H1 (cell line): ENCODE results near the gene FREM2.

Experiments used
- BRCA1 ChIP-seq: IDR thresholded peaks from 2 replicates; pipeline ENCODE4 v1.6.1; 2012; ENCODE audit warnings: low read depth, low read length, improper control_type of control experiment
- CREB1 ChIP-seq: IDR thresholded peaks from 2 replicates; pipeline ENCODE4 v1.6.1; 2012; ENCODE audit warnings: inconsistent platforms
- EZH2 ChIP-seq: fragments of 200-600 bp; sonication (generic); IDR thresholded peaks from 2 replicates; pipeline ENCODE4 v1.7.1; 2012; ENCODE audit warnings: low read depth, mild to moderate bottlenecking, moderate library complexity, low read length, inconsistent platforms; ENCODE audit not compliant: severe bottlenecking
- NRF1 ChIP-seq: IDR thresholded peaks from 2 replicates; pipeline ENCODE4 v1.6.1; 2011; ENCODE audit warnings: mild to moderate bottlenecking, low read depth, low read length, improper control_type of control experiment
- POLR2A ChIP-seq, 2 experiments: IDR thresholded peaks; 1 replicate in 1 of 2; 2 replicates in 1 of 2; pipeline ENCODE4 v1.6.1; 2011; ENCODE audit warnings: low read depth in 2 of 2, low read length in 2 of 2, mild to moderate bottlenecking in 2 of 2; ENCODE audit errors: control extremely low read depth in 1 of 2
- RNF2 ChIP-seq: fragments of 200-900, 300-1000 bp; sonication (generic); IDR thresholded peaks from 2 replicates; pipeline ENCODE4 v1.7.1; 2016; ENCODE audit warnings: borderline replicate concordance, low read depth, mild to moderate bottlenecking, antibody characterized with exemption, low read length; ENCODE audit not compliant: poor library complexity, severe bottlenecking; ENCODE audit errors: missing control alignments
- TAF1 ChIP-seq: IDR thresholded peaks from 2 replicates; pipeline ENCODE4 v1.6.1; 2011; ENCODE audit warnings: mild to moderate bottlenecking, low read depth, low read length
- TF ChIP-seq, protein P1 (sequence below), 3 experiments: IDR thresholded peaks; 1 replicate in 2 of 3; 2 replicates in 1 of 3; pipeline versions ENCODE4 v1.5.1 to v1.6.1; 2011; ENCODE audit warnings: low read length in 3 of 3, mild to moderate bottlenecking in 3 of 3, inconsistent platforms in 2 of 3, low read depth in 1 of 3, moderate library complexity in 1 of 3; ENCODE audit not compliant: insufficient read depth in 1 of 3; ENCODE audit errors: control extremely low read depth in 1 of 3

GRCh38 chr13:38766799-38767198 is 79.9 kb downstream of the FREM2 start:
- TF ChIP-seq, protein P1, sequence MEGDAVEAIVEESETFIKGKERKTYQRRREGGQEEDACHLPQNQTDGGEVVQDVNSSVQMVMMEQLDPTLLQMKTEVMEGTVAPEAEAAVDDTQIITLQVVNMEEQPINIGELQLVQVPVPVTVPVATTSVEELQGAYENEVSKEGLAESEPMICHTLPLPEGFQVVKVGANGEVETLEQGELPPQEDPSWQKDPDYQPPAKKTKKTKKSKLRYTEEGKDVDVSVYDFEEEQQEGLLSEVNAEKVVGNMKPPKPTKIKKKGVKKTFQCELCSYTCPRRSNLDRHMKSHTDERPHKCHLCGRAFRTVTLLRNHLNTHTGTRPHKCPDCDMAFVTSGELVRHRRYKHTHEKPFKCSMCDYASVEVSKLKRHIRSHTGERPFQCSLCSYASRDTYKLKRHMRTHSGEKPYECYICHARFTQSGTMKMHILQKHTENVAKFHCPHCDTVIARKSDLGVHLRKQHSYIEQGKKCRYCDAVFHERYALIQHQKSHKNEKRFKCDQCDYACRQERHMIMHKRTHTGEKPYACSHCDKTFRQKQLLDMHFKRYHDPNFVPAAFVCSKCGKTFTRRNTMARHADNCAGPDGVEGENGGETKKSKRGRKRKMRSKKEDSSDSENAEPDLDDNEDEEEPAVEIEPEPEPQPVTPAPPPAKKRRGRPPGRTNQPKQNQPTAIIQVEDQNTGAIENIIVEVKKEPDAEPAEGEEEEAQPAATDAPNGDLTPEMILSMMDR (IDR thresholded peaks at IDR 0.05; ENCODE audit: control extremely low read depth in 1 of 3, insufficient read depth in 1 of 3, low read depth in 1 of 3, low read length in 3 of 3) = no peak
- no peak for TF ChIP-seq POLR2A (IDR thresholded peaks at IDR 0.05; ENCODE audit: control extremely low read depth in 1 of 2, low read depth in 2 of 2, low read length in 2 of 2)
- no peak for TF ChIP-seq EZH2
- no peak for TF ChIP-seq TAF1
- TF ChIP-seq RNF2 = no peak
- no peak for TF ChIP-seq CREB1
- no peak for TF ChIP-seq NRF1
- TF ChIP-seq BRCA1 = no peak
